WTC11 (cell line): Measurements from ENCODE around the gene DNAJA4.

Experiments
- ARID4B ChIP-seq: sonication (generic); formaldehyde crosslinking; IDR thresholded peaks from 2 replicates; pipeline ENCODE4 v1.8.0; 2023; ENCODE audit warnings: missing genetic modification reagents, mild to moderate bottlenecking, borderline replicate concordance
- CREM ChIP-seq: sonication (generic); formaldehyde crosslinking; IDR thresholded peaks from 2 replicates; pipeline ENCODE4 v1.8.1; 2022; ENCODE audit warnings: mild to moderate bottlenecking, missing genetic modification reagents, moderate library complexity
- CTCF ChIP-seq: fragments of 200-600 bp; IDR thresholded peaks from 2 replicates; pipeline ENCODE4 v1.8.0; 2022; ENCODE audit warnings: antibody characterized with exemption
- IRF2 ChIP-seq: sonication (generic); formaldehyde crosslinking; IDR thresholded peaks from 2 replicates; pipeline ENCODE4 v1.8.0; 2022; ENCODE audit warnings: low read depth, missing genetic modification reagents, borderline replicate concordance
- MAX ChIP-seq: sonication (generic); formaldehyde crosslinking; IDR thresholded peaks from 2 replicates; pipeline ENCODE4 v1.8.0; 2022; ENCODE audit warnings: mild to moderate bottlenecking, missing genetic modification reagents
- SP1 ChIP-seq: sonication (generic); formaldehyde crosslinking; conservative IDR thresholded peaks from 2 replicates; pipeline ENCODE4 v1.8.1; 2022; ENCODE audit warnings: missing genetic modification reagents
- ZNF423 ChIP-seq: fragments of 250-450 bp; sonication (Bioruptor Pico); IDR thresholded peaks from 2 replicates; pipeline ENCODE4 v2.1.2; 2022; ENCODE audit warnings: mild to moderate bottlenecking, moderate library complexity

- no peak for TF ChIP-seq CTCF
- no peak for TF ChIP-seq IRF2 (CRISPR knock-in tag)
- TF ChIP-seq MAX (CRISPR knock-in tag): no peak
- TF ChIP-seq SP1 (CRISPR knock-in tag): no peak
- no peak for TF ChIP-seq ZNF423 (CRISPR knock-in tag)
- no peak for TF ChIP-seq ARID4B (CRISPR knock-in tag)
- TF ChIP-seq CREM (CRISPR knock-in tag): no peak
These were observed 27.9 kb upstream of the DNAJA4 start for GRCh38 chr15:78236491-78236890.
